Astrocyte (in vitro differentiated cells and primary cell): ENCODE results near the gene DRICH1.

Experiments
- EZH2 ChIP-seq: IDR thresholded peaks from 2 replicates; pipeline ENCODE4 v1.6.1; 2012; ENCODE audit warnings: mild to moderate bottlenecking, low read length, inconsistent platforms; ENCODE audit not compliant: insufficient read depth
- TF ChIP-seq, protein P1 (sequence below): IDR thresholded peaks from 2 replicates; pipeline ENCODE4 v1.5.1; 2011; ENCODE audit warnings: low read depth, mild to moderate bottlenecking, inconsistent platforms, low read length, moderate library complexity; ENCODE audit not compliant: insufficient read depth

DNA sequence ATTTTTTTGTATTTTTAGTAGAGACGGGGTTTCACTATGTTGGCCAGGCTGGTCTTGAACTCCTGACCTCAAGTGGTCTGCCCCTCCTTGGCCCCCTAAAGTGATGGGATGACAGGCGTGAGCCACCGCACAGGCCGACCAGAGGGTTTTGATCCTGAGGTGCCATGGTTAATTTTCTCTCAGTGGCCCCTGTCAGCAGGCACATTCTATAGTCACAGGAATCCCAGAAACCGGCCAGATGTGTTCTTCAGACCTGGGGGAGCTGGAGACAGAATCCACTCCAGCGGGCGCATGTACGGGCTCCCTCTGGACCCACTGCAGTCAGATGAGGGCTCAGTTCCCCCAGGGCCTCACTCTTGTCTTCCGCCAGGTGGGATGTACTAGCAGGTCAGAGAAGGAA is 69.0 kb downstream of the DRICH1 start:
- TF ChIP-seq, protein P1, sequence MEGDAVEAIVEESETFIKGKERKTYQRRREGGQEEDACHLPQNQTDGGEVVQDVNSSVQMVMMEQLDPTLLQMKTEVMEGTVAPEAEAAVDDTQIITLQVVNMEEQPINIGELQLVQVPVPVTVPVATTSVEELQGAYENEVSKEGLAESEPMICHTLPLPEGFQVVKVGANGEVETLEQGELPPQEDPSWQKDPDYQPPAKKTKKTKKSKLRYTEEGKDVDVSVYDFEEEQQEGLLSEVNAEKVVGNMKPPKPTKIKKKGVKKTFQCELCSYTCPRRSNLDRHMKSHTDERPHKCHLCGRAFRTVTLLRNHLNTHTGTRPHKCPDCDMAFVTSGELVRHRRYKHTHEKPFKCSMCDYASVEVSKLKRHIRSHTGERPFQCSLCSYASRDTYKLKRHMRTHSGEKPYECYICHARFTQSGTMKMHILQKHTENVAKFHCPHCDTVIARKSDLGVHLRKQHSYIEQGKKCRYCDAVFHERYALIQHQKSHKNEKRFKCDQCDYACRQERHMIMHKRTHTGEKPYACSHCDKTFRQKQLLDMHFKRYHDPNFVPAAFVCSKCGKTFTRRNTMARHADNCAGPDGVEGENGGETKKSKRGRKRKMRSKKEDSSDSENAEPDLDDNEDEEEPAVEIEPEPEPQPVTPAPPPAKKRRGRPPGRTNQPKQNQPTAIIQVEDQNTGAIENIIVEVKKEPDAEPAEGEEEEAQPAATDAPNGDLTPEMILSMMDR, result no peak
- no peak for TF ChIP-seq EZH2
